Natural killer cell (primary cell): ENCODE results near the gene CDKN2AIP. TPM values are rescaled to one million over a fixed set of nuclear protein-coding genes. Genes with fewer than 3 reads are reported as not detected.

Experiments used
- ATAC-seq, 3 donors: fragments of 150-1000 bp in 2 of 3; fragments of 200-7000 bp in 1 of 3; cut with Tn5 transposase; 1 replicate in 1 of 3; 2 replicates in 2 of 3; pipeline ENCODE4 v1.10.0; 2021; ENCODE audit warnings: mild to moderate bottlenecking in 2 of 3, moderate library complexity in 2 of 3
- DNase-seq, 2 donors: peaks; one replicate each; pipeline versions ENCODE4 v3.0.0 to v3.0.0-alpha.2; 2013 to 2021; ENCODE audit warnings: mixed read lengths in 1 of 2
- H3K27ac ChIP-seq: one replicate; pipeline ENCODE4 v1.5.1; 2013; ENCODE audit warnings: mild to moderate bottlenecking, low read length
- H3K27me3 ChIP-seq: one replicate; pipeline ENCODE4 v1.6.1; 2013; ENCODE audit warnings: low read length; ENCODE audit not compliant: control insufficient read depth, insufficient read depth
- H3K36me3 ChIP-seq: one replicate; pipeline ENCODE4 v1.6.1; 2013; ENCODE audit warnings: low read length; ENCODE audit not compliant: control insufficient read depth, insufficient read depth
- H3K4me1 ChIP-seq: one replicate; pipeline ENCODE4 v1.6.1; 2013; ENCODE audit warnings: low read length; ENCODE audit not compliant: control insufficient read depth, insufficient read depth
- H3K4me3 ChIP-seq: one replicate; pipeline ENCODE4 v1.5.1; 2013; ENCODE audit warnings: low read length
- H3K9me3 ChIP-seq: one replicate; pipeline ENCODE4 v1.6.1; 2013; ENCODE audit warnings: low read length; ENCODE audit not compliant: control insufficient read depth, insufficient read depth
- H3K27ac Mint-ChIP-seq, 2 donors: one replicate each; pipeline ENCODE4 v1.8.0; 2022; ENCODE audit warnings: mild to moderate bottlenecking in 2 of 2, mixed read lengths in 2 of 2, moderate library complexity in 1 of 2
- H3K27me3 Mint-ChIP-seq, 2 donors: one replicate each; pipeline ENCODE4 v1.8.0; 2022; ENCODE audit warnings: low read depth in 2 of 2, mixed read lengths in 2 of 2
- H3K36me3 Mint-ChIP-seq: one replicate; pipeline ENCODE4 v1.8.0; 2022; ENCODE audit warnings: mixed read lengths
- H3K4me1 Mint-ChIP-seq, 2 donors: one replicate each; pipeline ENCODE4 v1.8.0; 2022; ENCODE audit warnings: mixed read lengths in 2 of 2
- H3K4me3 Mint-ChIP-seq: one replicate; pipeline ENCODE4 v1.8.0; 2022; ENCODE audit warnings: mild to moderate bottlenecking, moderate library complexity, mixed read lengths
- H3K9me3 Mint-ChIP-seq, 2 donors: one replicate each; pipeline ENCODE4 v1.8.0; 2022; ENCODE audit warnings: mixed read lengths in 2 of 2
- WGBS: methylation state at CpG from one replicate; pipeline ENCODE4 v1.1.7; 2013; ENCODE audit warnings: missing lambda C conversion rate; ENCODE audit not compliant: insufficient coverage; 5-methylcytosine and 5-hydroxymethylcytosine counted together
- intact Hi-C: fragments of 100-400 bp; cut with micrococcal nuclease; formaldehyde crosslinking; loops from one replicate; pipeline ENCODE4 v1.14.2; 2022
- total RNA-seq, 4 donors: library from RNA; stranded (reverse); fragments of 120-200 nt in 1 of 4; gene quantifications; one replicate each; pipeline versions ENCODE4 v1.2.3 to v1.2.4, GENCODE V29; 2013 to 2022
- TF ChIP-seq, protein P1 (sequence below): fragments of 200-600 bp; IDR thresholded peaks from one replicate; pipeline ENCODE4 v1.8.0; 2022; ENCODE audit warnings: antibody characterized with exemption

CDKN2AIP gene
- total RNA-seq, 3 donors from 2014 or later (not counting 1 experiment from before 2014, with no cell fraction given), result 24.2 to 27.3 (median 25.7) TPM

DNA sequence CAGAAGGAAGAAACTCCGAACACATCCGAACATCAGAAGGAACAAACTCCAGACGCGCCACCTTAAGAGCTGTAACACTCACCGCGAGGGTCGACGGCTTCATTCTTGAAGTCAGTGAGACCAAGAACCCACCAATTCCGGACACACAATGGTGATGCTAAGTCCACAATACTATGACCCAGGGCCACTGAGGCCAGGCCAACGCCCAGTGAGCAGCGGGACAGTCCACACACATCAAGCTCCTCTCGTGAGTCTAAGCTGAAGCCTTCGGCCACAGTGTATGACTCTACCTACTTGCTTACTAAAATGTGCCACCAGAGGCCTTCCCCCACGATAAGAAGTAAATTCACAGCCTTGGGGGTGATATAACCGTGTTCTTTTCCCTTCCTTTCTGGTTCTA is 10.2 kb upstream of the CDKN2AIP start:
- Histone ChIP-seq H3K27ac (no peak overlapping the region), H3K36me3 (no peaks in the 10 kb centered on the region), H3K4me3 (no peak overlapping the region), H3K27me3 (no peaks in the 10 kb centered on the region), H3K9me3 (no peaks in the 10 kb centered on the region), H3K4me1 (peaks cover 11% of the 10 kb centered on the region)
- H3K9me3 Mint-ChIP-seq, result no peaks in the 10 kb centered on the region
- peaks cover 7 to 9% of the 10 kb centered on the region in 2 donors for H3K4me1 Mint-ChIP-seq
- no peak overlapping the region for H3K4me3 Mint-ChIP-seq
- no peaks in the 10 kb centered on the region for H3K36me3 Mint-ChIP-seq
- TF ChIP-seq, protein P1, sequence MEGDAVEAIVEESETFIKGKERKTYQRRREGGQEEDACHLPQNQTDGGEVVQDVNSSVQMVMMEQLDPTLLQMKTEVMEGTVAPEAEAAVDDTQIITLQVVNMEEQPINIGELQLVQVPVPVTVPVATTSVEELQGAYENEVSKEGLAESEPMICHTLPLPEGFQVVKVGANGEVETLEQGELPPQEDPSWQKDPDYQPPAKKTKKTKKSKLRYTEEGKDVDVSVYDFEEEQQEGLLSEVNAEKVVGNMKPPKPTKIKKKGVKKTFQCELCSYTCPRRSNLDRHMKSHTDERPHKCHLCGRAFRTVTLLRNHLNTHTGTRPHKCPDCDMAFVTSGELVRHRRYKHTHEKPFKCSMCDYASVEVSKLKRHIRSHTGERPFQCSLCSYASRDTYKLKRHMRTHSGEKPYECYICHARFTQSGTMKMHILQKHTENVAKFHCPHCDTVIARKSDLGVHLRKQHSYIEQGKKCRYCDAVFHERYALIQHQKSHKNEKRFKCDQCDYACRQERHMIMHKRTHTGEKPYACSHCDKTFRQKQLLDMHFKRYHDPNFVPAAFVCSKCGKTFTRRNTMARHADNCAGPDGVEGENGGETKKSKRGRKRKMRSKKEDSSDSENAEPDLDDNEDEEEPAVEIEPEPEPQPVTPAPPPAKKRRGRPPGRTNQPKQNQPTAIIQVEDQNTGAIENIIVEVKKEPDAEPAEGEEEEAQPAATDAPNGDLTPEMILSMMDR, result no peak
- H3K27ac Mint-ChIP-seq, result no peak overlapping the region
- no peak for ATAC-seq
- intact Hi-C loops, result no loop called here
- no peaks in the 10 kb centered on the region for H3K27me3 Mint-ChIP-seq
- 88% methylated on average over 15 of the region's 15 CpGs for WGBS
- DNase-seq, result no peak

DNA sequence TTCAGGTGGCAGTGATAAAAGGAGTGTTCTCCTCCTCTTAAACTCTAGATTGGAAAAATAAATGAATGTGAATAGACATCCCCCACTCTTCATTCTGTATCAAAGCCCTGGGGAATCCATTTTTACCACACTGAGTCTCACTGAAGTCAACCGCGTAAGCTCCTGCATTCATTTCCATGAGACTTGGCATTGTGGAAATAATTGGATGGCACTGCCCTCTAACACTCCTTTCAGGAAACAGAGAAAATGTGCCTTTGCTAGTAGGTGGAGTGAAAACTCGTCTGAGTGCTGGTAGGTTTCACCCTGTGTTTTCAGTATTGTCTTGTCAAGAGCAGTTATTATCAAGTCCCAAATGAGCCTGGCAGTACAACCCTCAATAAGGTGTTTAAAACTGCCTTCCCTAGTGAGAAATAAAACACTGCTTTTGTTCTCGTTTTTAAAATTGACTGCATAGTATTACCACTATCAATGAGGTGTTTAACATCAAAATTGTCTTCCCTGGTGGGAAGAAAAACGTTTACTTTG is 9.7 kb upstream of the CDKN2AIP start:
- WGBS, result 70% methylated on average over 4 of the region's 5 CpGs
- peaks cover 7 to 9% of the 10 kb centered on the region in 2 donors for H3K4me1 Mint-ChIP-seq
- intact Hi-C loops, result no loop called here
- no peak overlapping the region for H3K4me3 Mint-ChIP-seq
- no peaks in the 10 kb centered on the region for H3K9me3 Mint-ChIP-seq
- TF ChIP-seq, protein P1, result no peak
- no peaks in the 10 kb centered on the region for H3K27me3 Mint-ChIP-seq
- H3K27ac ChIP-seq, result no peak overlapping the region
- H3K4me3 ChIP-seq, result no peak overlapping the region
- no peaks in the 10 kb centered on the region for H3K9me3 ChIP-seq
- H3K4me1 ChIP-seq, result peaks cover 11% of the 10 kb centered on the region
- no peaks in the 10 kb centered on the region for H3K36me3 ChIP-seq
- ATAC-seq (no peak), DNase-seq (no peak)
- no peaks in the 10 kb centered on the region for H3K27me3 ChIP-seq
- no peaks in the 10 kb centered on the region for H3K36me3 Mint-ChIP-seq
- no peak overlapping the region for H3K27ac Mint-ChIP-seq

DNA sequence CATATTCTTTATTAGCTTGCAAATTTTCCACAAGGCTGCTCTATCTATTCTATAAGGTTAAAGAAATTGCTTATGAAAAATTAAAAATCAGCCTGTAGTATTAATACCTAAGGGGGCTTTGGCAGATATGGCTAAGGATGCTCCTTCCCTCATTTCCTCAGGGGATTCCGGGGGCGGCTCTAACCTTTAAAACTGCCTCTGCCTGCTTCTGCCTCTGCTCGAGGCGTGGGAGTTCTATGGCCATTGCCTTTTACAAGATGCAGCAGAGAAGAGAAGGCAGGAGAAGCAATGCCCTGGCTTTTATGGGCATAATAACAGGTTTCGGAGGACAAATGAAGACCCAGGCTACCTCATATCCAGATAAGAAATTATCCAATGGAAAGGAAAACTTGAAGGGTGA is 8.6 kb upstream of the CDKN2AIP start:
- Mint-ChIP-seq H3K27me3 (no peaks in the 10 kb centered on the region), H3K4me3 (no peak overlapping the region), H3K36me3 (no peaks in the 10 kb centered on the region), H3K9me3 (no peaks in the 10 kb centered on the region), H3K27ac (no peak overlapping the region), H3K4me1 (peaks cover 2 to 3% of the 10 kb centered on the region in 2 donors)
- DNase-seq, result no peak
- Histone ChIP-seq H3K4me3 (no peak overlapping the region), H3K9me3 (no peaks in the 10 kb centered on the region), H3K36me3 (no peaks in the 10 kb centered on the region), H3K27me3 (no peaks in the 10 kb centered on the region), H3K27ac (no peak overlapping the region), H3K4me1 (peaks cover 4% of the 10 kb centered on the region)
- 80% methylated on average over 4 of the region's 5 CpGs for WGBS
- TF ChIP-seq, protein P1, result no peak
- no peak for ATAC-seq
- intact Hi-C loops, result no loop called here

DNA sequence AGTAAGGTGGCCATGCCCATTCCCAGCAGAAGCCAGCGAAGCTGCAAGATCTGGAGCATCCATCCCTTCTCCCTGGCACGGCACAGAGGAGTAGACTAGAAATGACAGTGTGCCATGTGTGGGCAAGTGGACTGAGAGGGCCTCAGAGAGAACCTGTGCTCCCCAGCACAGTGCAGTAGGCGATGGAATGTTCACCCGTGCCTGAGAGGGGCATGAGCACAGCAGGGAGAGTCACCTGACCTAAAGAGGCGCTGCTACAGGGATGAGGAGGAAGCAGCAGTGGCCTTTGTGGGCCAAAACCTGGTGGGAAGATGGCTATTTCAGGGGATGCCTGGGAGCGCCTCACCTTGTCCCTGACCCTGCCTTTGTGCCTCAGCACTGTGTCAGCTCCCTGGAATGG is 8.0 kb upstream of the CDKN2AIP start:
- Mint-ChIP-seq H3K4me3 (no peak overlapping the region), H3K9me3 (no peaks in the 10 kb centered on the region), H3K4me1 (no peaks in the 10 kb centered on the region), H3K36me3 (no peaks in the 10 kb centered on the region), H3K27ac (no peak overlapping the region), H3K27me3 (no peaks in the 10 kb centered on the region)
- Histone ChIP-seq H3K27me3 (no peaks in the 10 kb centered on the region), H3K9me3 (no peaks in the 10 kb centered on the region), H3K27ac (no peak overlapping the region), H3K4me3 (no peak overlapping the region), H3K4me1 (peaks cover 3% of the 10 kb centered on the region), H3K36me3 (no peaks in the 10 kb centered on the region)
- DNase-seq, result no peak
- TF ChIP-seq, protein P1, result no peak
- intact Hi-C loops, result no loop called here
- WGBS, result 83% methylated on average over 6 of the region's 6 CpGs
- no peak for ATAC-seq
